CD4-positive, alpha-beta T cell treated with Interleukin-10 for 1 hour (primary cell): ENCODE results near the gene LIPC.

Experiments used
- DNase-seq: peaks from one replicate; pipeline ENCODE4 v3.0.0-alpha.2; 2020

LIPC gene

GRCh38 chr15:58562135-58562534 lies 130.3 kb downstream of the LIPC start:
- no peak for DNase-seq

DNA sequence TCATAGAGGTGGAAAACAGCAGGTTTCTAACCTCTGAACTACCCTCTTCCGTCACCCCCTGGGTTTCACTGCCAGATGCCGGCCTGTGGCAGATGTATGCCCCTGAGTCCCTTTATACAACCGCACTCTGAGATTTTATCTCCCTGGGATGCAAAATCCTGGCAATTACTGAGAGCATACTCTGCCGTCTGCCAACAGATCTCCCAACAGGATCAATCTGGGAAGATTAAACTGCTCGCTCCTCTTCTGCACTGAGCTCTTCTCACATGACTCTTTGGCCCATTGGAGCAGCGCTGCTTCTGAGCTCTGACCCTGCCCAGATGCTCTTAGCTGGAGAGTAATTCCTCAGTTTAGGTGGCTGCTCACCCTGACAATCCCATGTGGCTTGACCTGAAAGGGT lies 133.2 kb downstream of the LIPC start:
- DNase-seq: no peak

- no peak for DNase-seq
Measured at GRCh38 chr15:58565619-58566018, 133.8 kb downstream of the LIPC start.

GRCh38 chr15:58566029-58566428 lies 134.2 kb downstream of the LIPC start:
- DNase-seq: no peak

DNA sequence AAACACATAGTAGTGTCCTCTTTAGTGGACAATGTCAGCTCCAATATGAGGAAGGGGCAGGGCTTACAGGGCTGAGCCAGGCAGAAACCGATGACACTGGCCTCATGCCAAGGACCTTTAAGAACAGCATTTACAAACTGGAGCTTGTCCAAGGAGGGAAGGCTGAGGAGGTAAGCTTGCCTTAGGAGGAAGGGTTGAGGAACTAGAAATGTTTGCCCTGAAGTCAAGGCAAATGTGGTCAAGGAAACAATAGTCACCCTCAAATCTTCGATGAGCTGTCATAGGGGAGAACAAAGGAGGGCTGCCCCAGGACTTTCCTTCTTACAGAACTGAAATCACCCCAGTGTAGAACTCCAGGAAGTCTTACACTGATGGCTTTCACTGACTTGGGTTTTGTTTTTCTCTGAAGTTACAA lies 136.4 kb downstream of the LIPC start:
- no peak for DNase-seq

GRCh38 chr15:58569455-58569854 lies 137.7 kb downstream of the LIPC start:
- DNase-seq: no peak

DNA sequence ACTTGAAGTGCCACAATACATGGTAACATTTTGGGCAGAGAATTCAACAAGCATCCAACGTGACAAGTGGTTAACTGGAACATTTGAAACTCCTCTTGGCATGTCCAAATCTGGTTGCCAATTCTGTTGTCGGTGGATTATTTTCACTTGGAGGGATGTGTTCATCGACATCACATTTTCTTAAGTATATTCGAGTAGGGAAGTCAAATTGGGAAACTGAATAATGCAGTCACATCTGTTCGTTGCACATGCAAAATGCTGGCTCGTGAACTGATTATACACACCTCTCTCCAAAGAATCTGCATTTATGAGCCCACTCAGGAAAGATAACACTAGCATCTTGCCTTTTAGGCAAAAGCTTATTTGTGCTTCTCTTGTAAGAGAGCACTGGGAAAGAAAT lies 139.7 kb downstream of the LIPC start:
- no peak for DNase-seq

DNA sequence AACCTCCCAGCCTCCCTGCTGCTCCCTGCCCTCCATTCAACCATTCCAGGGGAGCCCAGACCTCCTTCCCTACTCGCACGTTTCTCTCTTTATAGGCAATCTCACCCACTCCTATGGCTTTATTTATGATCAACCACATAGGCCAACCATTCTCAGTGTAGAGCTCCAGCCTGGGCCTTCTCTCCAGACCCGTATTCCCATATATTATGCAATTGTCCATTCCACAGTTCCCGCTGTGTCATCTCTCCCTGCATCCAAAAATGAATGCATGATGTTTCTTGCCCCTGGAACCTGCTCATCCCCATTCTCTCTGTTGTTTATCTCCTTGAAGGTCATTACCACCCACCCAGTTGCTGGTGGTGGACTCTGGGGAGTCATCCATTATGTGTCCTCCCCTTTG lies 140.7 kb downstream of the LIPC start:
- DNase-seq: no peak

- DNase-seq: no peak
Measured at GRCh38 chr15:58573270-58573669, 141.5 kb downstream of the LIPC start.

DNA sequence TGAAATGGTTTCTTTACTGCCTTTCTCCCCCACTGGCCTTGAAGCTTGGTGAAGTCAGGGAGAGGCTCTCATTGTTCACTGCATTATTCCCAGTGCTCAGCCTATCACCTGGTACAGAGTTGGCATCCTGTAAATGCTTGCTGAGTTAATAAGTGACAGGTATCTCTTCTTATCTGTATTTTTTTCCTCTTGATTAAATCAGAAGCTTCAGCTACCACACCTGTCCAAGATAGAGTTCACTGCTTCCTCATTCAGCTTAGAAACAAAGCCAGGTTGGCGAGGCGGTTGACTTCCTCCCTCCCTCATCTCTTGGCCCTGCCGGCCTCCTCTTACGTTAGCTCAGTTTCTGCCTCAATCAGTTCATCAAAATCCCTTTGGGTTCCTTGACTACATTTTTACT lies 142.8 kb downstream of the LIPC start:
- DNase-seq: no peak

- DNase-seq: no peak
Measured at GRCh38 chr15:58575045-58575786, 143.4 kb downstream of the LIPC start.

GRCh38 chr15:58576657-58577056 lies 144.9 kb downstream of the LIPC start:
- DNase-seq: no peak

DNA sequence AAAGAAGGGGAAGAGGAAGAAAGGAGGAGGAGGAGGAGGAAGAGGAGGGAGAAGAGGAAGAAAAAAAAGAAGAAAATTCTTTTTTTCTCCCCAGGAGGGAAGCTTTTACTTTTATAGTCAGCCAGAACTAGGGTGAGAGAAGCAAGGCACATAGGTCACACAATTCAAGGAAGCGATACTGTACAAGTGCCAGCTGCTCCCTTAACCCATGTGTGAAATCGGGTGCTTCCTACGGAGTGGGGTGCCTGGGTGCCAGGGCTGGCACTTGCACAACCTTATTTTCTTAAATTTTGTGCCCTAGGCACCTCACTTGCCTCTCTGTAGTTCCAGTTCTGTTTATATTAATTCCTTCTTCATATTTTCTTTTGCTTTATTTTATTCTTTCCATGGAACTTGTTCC lies 150.4 kb downstream of the LIPC start:
- no peak for DNase-seq

DNA sequence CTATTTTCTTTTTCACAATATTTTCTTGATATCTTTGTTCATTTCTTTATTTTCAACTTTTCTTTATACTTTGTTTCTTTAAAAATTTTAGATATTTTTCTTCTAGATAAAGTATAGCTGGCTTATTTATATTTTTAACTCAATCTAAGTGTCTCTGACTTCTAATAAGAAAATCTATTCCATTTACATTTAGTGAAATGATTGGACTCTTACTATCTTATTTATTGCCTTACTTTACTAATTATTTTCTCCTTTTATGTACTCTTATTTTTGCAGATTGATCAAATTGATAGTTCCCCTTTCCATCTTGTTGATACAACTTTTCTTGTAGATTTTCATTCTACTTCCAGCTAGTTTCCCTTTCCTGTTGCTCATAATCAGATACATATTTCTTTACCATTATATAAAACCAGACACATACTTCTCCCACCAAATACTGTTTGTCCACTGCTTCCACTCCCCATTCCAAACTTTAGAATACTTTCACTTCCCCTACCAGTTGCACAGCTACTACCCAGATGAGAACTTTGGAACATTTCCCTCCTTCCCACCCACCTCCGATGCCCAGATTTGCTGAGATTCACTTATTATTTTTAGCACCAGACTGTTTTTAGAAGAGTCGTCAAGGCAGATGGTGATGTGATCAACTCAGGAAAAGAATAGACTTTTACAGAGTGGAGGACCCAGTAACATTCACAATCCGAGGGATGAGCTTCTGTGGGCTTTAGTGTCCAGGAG lies 151.5 kb downstream of the LIPC start:
- no peak for DNase-seq

GRCh38 chr15:58584789-58585461 lies 153.1 kb downstream of the LIPC start:
- DNase-seq: no peak

DNA sequence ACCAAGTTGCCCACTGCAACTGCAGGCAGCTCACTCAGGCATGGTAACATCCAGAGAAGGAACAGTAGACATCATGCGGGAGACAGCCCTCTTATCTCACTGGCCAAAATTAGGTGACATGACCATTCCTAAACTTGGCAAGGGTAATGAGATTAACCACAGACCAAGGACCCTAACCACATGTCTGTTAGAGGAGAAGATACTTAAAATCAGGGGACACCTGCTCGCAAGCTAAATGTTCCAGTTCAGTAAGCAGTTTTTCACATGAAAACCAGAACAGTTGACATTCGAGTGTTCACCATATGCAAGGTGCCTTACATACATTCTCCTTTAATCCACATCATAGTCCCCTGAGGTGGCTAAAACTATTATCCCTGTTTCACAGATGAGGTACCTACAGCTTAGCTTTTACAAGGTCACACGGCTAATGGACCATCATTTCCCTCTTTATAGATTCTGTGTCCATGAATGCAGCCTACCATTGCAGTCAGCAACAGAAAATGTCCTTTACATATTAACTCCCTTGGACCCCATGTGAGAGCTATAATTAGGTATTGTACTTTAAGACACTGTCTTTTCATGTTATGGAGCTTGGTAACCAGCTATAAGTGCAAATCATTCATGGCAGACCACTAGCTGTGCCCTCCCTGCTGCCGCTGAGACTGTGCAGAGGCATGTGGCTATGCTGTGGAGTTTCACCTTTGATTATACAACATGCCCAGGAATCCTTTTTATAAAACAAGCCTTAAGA lies 154.1 kb downstream of the LIPC start:
- DNase-seq: no peak

DNA sequence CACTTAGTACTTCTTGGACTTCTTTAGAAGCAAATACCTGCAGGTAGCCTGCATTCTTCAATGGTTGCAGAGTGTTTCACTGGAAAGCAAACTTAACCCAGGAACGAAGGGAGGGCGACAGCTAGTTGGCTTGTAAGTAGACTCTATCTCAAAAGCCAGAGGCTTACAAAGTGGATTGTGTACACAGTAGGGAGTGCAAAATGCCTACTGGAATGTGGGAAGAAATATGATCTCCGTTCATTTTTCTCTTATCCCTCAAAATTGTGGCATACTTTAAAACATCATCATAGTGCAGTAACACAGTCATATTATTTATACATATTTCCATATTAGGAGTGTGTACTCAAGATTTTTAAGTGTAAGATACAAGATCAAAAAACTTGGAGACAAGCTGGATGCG lies 155.7 kb downstream of the LIPC start:
- DNase-seq: no peak

DNA sequence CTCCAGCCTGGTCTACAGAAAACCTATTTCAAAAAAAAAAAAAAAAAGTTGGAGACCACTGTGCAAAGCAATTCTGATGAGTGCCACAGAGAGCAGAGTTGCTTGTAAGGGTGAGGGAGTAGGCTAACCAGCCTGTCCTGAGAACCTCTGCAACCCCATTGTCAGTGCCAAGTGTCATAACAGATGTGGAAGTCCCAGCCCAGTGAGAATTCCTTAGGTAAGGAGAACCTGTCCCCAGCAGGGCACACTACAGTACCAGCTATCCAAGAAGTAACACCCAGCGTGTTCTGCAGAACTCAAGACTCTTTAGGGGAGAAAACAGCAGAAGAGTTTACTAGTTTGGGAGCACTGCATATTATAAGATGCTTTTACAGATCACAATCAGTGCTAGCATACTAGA lies 156.3 kb downstream of the LIPC start:
- no peak for DNase-seq

GRCh38 chr15:58589047-58589446 lies 157.3 kb downstream of the LIPC start:
- no peak for DNase-seq

- DNase-seq: no peak
Measured at GRCh38 chr15:58590236-58590635, 158.4 kb downstream of the LIPC start.

DNA sequence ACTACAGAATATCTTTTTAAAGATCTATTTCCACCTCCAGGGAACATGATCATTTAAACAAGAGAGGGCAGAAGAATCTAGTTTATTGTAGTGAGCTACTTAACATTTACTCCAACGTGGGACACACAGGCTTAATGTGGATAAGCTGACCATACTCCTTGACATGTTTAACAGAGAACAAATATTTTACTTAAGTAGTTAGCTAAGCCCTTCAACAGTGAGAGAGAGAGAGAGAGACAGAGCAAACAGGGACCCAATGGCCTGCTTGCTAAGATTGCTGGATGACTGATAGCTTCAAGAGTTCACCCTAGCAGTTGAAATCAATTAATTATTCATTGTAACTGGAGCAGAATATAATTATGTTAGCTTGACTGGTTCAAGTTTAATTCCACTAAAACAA lies 159.1 kb downstream of the LIPC start:
- DNase-seq: no peak

GRCh38 chr15:58593870-58594269 lies 162.1 kb downstream of the LIPC start:
- DNase-seq: no peak

GRCh38 chr15:58594898-58595297 lies 163.1 kb downstream of the LIPC start:
- DNase-seq: no peak
